Activated naive CD4-positive, alpha-beta T cell treated with anti-CD3 and anti-CD28 coated beads, Interleukin-2, amount 10 ng/mL, durations not matched to agents 7 days and 5 days (primary cell): ENCODE measurements around the gene ETFBKMT.
"Not testable (repeated sequence)": the region's sequence is repeated elsewhere in the genome, so short reads cannot be mapped to it uniquely, and the experiment has no call there.

ENCODE experiments used
- CTCF ChIA-PET: fragments of 350-600 bp; sonication (Branson Sonifier 250); formaldehyde crosslinking; loops from one replicate; lab custom pipeline; 2021; ENCODE audit warnings: antibody characterized with exemption; lab: Charles Lee
- DNase-seq: peaks from one replicate; pipeline ENCODE4 v3.0.0-alpha.2; 2020
- H3K27ac Mint-ChIP-seq: one replicate; pipeline ENCODE4 v1.8.0; 2021; ENCODE audit warnings: mild to moderate bottlenecking, moderate library complexity, mixed read lengths
- H3K27me3 Mint-ChIP-seq: one replicate; pipeline ENCODE4 v1.8.0; 2021; ENCODE audit warnings: mild to moderate bottlenecking, mixed read lengths
- H3K36me3 Mint-ChIP-seq: one replicate; pipeline ENCODE4 v1.8.0; 2021; ENCODE audit warnings: mixed read lengths
- H3K4me1 Mint-ChIP-seq: one replicate; pipeline ENCODE4 v1.8.0; 2021; ENCODE audit warnings: mixed read lengths
- H3K4me3 Mint-ChIP-seq: one replicate; pipeline ENCODE4 v1.8.0; 2021; ENCODE audit warnings: mild to moderate bottlenecking, moderate library complexity, mixed read lengths
- H3K9me3 Mint-ChIP-seq: one replicate; pipeline ENCODE4 v1.8.0; 2021; ENCODE audit warnings: mixed read lengths

ETFBKMT gene

DNA sequence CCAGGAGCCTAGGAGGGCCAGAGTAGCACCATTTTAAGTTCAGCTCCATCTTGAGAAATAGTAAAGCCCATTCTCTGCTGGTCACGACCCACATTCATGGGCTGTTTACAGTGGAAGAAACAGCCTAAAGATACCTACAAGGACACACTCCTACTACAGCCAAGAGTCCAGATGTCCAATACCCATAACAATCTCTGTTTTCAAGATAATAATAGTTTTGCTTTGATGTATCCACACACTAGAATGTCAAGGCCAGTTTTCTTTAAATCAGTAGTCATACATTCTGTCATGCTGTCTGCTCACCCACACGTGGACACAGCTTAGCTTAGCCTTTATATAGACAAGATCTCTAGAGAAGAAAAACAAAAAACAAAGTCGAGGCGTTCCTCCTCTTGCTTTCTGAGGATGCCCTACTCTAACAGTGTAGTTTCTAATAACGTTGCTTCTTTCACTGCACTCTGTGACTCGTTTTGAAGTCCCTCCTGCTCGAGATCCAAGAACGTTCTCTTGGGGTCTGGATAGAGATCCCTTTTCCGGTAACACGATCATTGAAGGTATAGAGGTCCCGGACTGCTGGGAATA, 17.9 kb upstream of the ETFBKMT start:
- no peak overlapping the region for H3K27ac Mint-ChIP-seq
- no peaks in the 10 kb centered on the region for H3K9me3 Mint-ChIP-seq

GRCh38 chr12:31644536-31644935, 15.0 kb upstream of the ETFBKMT start:
- CTCF ChIA-PET = no interaction called here
- no peak overlapping the region for H3K4me3 Mint-ChIP-seq
- no peaks in the 10 kb centered on the region for H3K4me1 Mint-ChIP-seq

More for the DNA sequence above, 17.9 kb upstream of the ETFBKMT start:
- no peak for DNase-seq
- Mint-ChIP-seq H3K36me3 (no peaks in the 10 kb centered on the region), H3K4me3 (no peak overlapping the region), H3K27me3 (peaks cover 10% of the 10 kb centered on the region), H3K4me1 (no peaks in the 10 kb centered on the region)
- CTCF ChIA-PET = no interaction called here

DNA sequence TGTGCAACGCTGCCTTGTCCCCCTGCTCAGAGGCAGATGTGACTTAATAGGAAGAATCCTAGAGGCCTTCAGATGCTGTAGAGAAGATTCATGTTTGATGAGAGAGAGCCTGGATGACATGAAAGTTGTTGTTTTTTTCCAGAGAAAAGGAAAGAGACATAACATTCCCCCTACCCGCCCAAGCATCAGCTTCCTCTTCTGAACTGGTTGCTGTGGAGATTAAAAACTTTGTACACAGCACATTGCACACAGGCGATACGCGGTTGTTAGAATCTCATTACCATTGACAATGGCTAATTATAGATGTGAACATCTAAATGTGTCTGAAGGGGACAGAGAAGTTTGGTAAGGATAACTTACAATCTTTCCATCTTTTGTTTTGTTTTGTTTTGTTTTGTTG, 13.6 kb upstream of the ETFBKMT start:
- CTCF ChIA-PET = no interaction called here
- Mint-ChIP-seq H3K9me3 (no peaks in the 10 kb centered on the region), H3K27me3 (peaks cover 10% of the 10 kb centered on the region), H3K4me3 (no peak overlapping the region), H3K36me3 (no peaks in the 10 kb centered on the region), H3K27ac (no peak overlapping the region), H3K4me1 (no peaks in the 10 kb centered on the region)
- DNase-seq = no peak

More at GRCh38 chr12:31644536-31644935, 15.0 kb upstream of the ETFBKMT start:
- Mint-ChIP-seq H3K36me3 (no peaks in the 10 kb centered on the region), H3K27me3 (peaks cover 10% of the 10 kb centered on the region), H3K27ac (no peak overlapping the region), H3K9me3 (no peaks in the 10 kb centered on the region)
- DNase-seq = no peak

DNA sequence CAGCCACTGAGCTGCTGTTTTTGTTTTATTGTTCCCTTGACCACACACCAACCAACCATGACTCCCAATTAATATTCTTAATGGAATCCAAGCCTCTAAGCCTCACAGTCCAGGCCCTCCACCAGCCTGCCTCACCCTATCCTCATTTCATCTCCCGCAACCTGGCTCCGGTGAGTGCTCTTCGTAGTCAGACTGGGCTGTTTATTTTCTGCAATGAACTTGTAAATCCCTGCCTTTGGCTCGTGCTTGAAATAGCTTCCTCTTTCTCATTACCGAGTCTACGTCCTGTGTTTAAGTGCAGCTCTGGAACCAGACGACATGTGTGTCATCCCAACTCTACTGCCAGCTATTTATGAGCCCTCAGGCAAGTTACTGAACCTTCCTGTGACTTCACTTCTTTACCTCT, 12.4 kb upstream of the ETFBKMT start:
- DNase-seq = no peak
- Mint-ChIP-seq H3K9me3 (no peaks in the 10 kb centered on the region), H3K27me3 (peaks cover 10% of the 10 kb centered on the region), H3K27ac (no peak overlapping the region), H3K36me3 (no peaks in the 10 kb centered on the region), H3K4me1 (no peaks in the 10 kb centered on the region), H3K4me3 (no peak overlapping the region)
- CTCF ChIA-PET = interaction anchor here (1.2 kb wide), 1 partner anchor 664 kb away, joined by 3 read pairs; no protein-coding TSS in a partner anchor

GRCh38 chr12:31650918-31651317, 8.6 kb upstream of the ETFBKMT start:
- peaks cover 7% of the 10 kb centered on the region for H3K27me3 Mint-ChIP-seq
- H3K9me3 Mint-ChIP-seq = no peaks in the 10 kb centered on the region
- no peak overlapping the region for H3K4me3 Mint-ChIP-seq
- H3K4me1 Mint-ChIP-seq = peaks cover 14% of the 10 kb centered on the region
- H3K36me3 Mint-ChIP-seq = no peaks in the 10 kb centered on the region
- no peak overlapping the region for H3K27ac Mint-ChIP-seq
- CTCF ChIA-PET = no interaction called here
- no peak for DNase-seq

GRCh38 chr12:31651893-31652521, 7.5 kb upstream of the ETFBKMT start:
- no peak for DNase-seq
- peaks cover 14% of the 10 kb centered on the region for H3K4me1 Mint-ChIP-seq
- no peak overlapping the region for H3K27ac Mint-ChIP-seq
- CTCF ChIA-PET = interaction anchor here (1.1 to 3.2 kb wide), 10 partner anchors 160 to 1103 kb away, joined by 3 to 37 read pairs (median 6); partner anchors contain the start of gene YARS2
- no peaks in the 10 kb centered on the region for H3K27me3 Mint-ChIP-seq
- no peaks in the 10 kb centered on the region for H3K36me3 Mint-ChIP-seq
- no peak overlapping the region for H3K4me3 Mint-ChIP-seq
- H3K9me3 Mint-ChIP-seq = no peaks in the 10 kb centered on the region

DNA sequence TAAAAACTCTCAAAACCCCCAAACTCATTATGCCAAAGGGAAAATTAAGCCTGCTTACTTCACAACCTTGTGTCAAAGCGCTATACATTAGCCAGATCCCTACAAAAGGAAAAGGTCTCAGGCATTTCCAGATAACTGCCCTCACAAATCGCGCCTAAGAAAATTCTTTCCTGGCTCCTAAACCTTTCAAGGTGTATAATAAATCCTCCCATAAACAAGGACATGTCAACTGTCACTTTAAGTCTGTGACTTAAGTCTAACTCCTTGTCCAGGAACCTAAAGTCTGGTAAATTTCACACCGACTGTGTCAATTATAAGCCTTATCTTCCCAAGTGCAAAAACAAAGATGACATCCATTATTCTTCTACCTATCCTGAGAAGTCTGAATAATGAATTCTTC, 4.3 kb upstream of the ETFBKMT start:
- Mint-ChIP-seq H3K27ac (no peak overlapping the region), H3K4me1 (peaks cover 32% of the 10 kb centered on the region), H3K36me3 (no peaks in the 10 kb centered on the region), H3K9me3 (no peaks in the 10 kb centered on the region), H3K27me3 (no peaks in the 10 kb centered on the region), H3K4me3 (no peak overlapping the region)
- CTCF ChIA-PET = interaction anchor here (1.1 to 1.5 kb wide), 2 partner anchors 26 to 649 kb away, joined by 4 read pairs; no protein-coding TSS in a partner anchor
- no peak for DNase-seq

DNA sequence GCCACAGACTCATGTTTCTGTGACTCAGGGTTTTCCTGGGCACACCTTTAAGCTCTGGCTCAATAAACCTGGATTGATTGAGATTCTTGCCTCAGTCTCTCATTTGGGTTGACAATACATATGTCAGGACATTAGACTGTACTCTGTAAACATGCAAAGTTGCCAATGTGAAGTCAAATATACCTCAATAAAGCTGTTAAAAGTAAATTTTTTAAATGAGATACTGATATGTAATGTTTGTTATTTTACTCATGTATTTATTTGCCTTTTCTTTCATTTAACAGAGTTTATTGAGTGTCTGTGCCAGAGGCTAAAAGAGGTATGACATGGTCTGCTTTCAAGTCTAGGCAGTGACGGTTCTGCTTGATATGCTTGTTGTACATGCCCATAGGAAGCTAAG, 3.7 kb upstream of the ETFBKMT start:
- Mint-ChIP-seq H3K36me3 (no peaks in the 10 kb centered on the region), H3K4me1 (peaks cover 36% of the 10 kb centered on the region), H3K27me3 (no peaks in the 10 kb centered on the region), H3K9me3 (no peaks in the 10 kb centered on the region), H3K27ac (no peak overlapping the region), H3K4me3 (no peak overlapping the region)
- CTCF ChIA-PET = interaction anchor here (0.7 to 1.5 kb wide), 5 partner anchors 26 to 648 kb away, joined by 3 to 4 read pairs (median 4); no protein-coding TSS in a partner anchor
- DNase-seq = no peak

- CTCF ChIA-PET = interaction anchor here (1.3 to 1.8 kb wide), 3 partner anchors 653 to 1097 kb away, joined by 3 to 5 read pairs (median 4); partner anchors contain the start of gene YARS2
- DNase-seq = no peak
- peaks cover 32% of the 10 kb centered on the region for H3K4me1 Mint-ChIP-seq
- peak overlapping the region; percentile 98 for H3K4me3 Mint-ChIP-seq
- H3K27me3 Mint-ChIP-seq = no peaks in the 10 kb centered on the region
- peak overlapping the region; percentile 100 for H3K27ac Mint-ChIP-seq
- H3K36me3 Mint-ChIP-seq = peaks cover 2% of the 10 kb centered on the region
- H3K9me3 Mint-ChIP-seq = no peaks in the 10 kb centered on the region
Measured at GRCh38 chr12:31658471-31659086, 909 bp upstream of the ETFBKMT start.

- Mint-ChIP-seq H3K4me1 (peaks cover 30% of the 10 kb centered on the region), H3K4me3 (no peak overlapping the region), H3K9me3 (peaks cover 3% of the 10 kb centered on the region), H3K27ac (peak overlapping the region; percentile 79), H3K27me3 (no peaks in the 10 kb centered on the region), H3K36me3 (peaks cover 2% of the 10 kb centered on the region)
- CTCF ChIA-PET = interaction anchor here (0.6 kb wide), 2 partner anchors 579 to 868 kb away, joined by 3 read pairs; no protein-coding TSS in a partner anchor
- DNase-seq = peak; percentile 29
Measured at GRCh38 chr12:31662176-31662849, 2.8 kb downstream of the ETFBKMT start.

DNA sequence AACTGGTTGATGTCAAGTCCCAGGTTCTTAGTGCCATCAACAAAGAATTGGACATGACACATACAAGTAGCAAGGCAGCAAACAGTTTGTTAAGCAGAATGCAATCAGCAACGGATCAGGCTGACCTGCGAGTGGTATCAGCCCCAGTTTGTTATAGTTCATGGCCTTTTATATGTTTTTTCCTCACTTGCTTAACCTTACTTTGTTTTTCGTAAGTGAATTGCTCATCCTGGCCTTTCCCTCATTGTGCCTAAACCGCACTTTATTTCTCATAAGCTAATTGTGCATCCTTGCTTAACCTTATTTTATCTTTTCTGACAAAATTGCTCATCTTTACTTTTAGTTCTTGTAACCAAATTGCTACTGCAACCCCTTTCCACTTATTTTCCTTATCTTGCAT, 4.1 kb downstream of the ETFBKMT start:
- Mint-ChIP-seq H3K27me3 (no peaks in the 10 kb centered on the region), H3K36me3 (peaks cover 2% of the 10 kb centered on the region), H3K4me3 (no peak overlapping the region), H3K4me1 (peaks cover 23% of the 10 kb centered on the region), H3K9me3 (peaks cover 3% of the 10 kb centered on the region), H3K27ac (no peak overlapping the region)
- CTCF ChIA-PET = no interaction called here
- no peak for DNase-seq

DNA sequence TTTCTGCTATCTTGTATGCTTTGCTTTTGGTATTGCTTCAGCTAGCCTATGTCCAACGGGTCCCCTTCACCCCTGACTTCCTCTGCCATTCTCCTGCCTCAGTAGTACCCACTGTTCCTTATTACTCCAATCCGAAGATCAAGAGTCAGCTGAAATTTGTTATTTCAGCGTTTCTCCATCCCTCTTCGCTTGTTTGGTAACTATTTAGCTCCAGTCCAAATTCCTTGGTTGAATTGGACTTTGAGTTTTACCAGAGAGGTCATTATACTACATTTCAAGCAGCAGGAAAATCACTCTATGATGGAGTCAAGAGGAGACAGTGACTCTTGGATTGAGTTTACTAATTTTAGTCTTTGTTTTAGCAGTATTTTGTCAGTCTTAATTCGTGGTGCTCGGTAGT, 4.5 kb downstream of the ETFBKMT start:
- DNase-seq = no peak
- peaks cover 7% of the 10 kb centered on the region for H3K9me3 Mint-ChIP-seq
- no peaks in the 10 kb centered on the region for H3K27me3 Mint-ChIP-seq
- H3K27ac Mint-ChIP-seq = no peak overlapping the region
- peaks cover 4% of the 10 kb centered on the region for H3K36me3 Mint-ChIP-seq
- CTCF ChIA-PET = no interaction called here
- H3K4me1 Mint-ChIP-seq = peaks cover 19% of the 10 kb centered on the region
- H3K4me3 Mint-ChIP-seq = no peak overlapping the region

- H3K4me3 Mint-ChIP-seq = no peak overlapping the region
- H3K9me3 Mint-ChIP-seq = peaks cover 11% of the 10 kb centered on the region
- H3K27me3 Mint-ChIP-seq = no peaks in the 10 kb centered on the region
- H3K36me3 Mint-ChIP-seq = peaks cover 6% of the 10 kb centered on the region
- H3K27ac Mint-ChIP-seq = no peak overlapping the region
- no peak for DNase-seq
- CTCF ChIA-PET = no interaction called here
- no peaks in the 10 kb centered on the region for H3K4me1 Mint-ChIP-seq
Measured at GRCh38 chr12:31669020-31669419, 9.5 kb downstream of the ETFBKMT start.

DNA sequence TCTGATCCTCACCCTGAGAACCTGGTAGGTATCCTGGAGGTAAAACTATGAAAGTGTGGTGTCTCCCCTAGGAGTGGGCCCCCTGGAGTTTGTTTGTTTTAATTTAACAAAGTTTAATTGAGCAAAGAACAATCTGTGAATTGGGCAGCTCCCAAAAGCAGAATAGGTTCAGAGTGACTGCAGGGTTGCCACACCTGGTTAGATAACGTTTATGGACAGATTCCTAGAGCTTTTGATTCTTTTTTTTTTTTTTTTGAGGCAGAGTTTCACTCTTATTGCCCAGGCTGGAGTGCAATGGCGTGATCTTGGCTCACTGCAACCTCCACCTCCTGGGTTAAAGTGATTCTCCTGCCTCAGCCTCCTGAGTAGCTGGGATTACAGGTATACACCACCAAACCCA, 10.1 kb downstream of the ETFBKMT start:
- H3K4me3 Mint-ChIP-seq, DNase-seq, H3K27ac Mint-ChIP-seq, H3K4me1 Mint-ChIP-seq, H3K27me3 Mint-ChIP-seq, CTCF ChIA-PET, H3K36me3 Mint-ChIP-seq: not testable (repeated sequence)
- peaks cover 11% of the 10 kb centered on the region for H3K9me3 Mint-ChIP-seq
